Measurements from ENCODE around the gene CCR1. TPM values are rescaled to one million over a fixed set of nuclear protein-coding genes. Genes with fewer than 3 reads are reported as not detected.

Gene CCR1
- total RNA-seq, 1 experiment from 2014 or later = not detected

GRCh38 chr3:46228260-46229242 is 20.4 kb upstream of the CCR1 start:
- H3K27me3 ChIP-seq (replicated peaks; ENCODE audit: insufficient read depth, low read depth, low read length, poor library complexity) = no peaks in the 10 kb centered on the region
- no peak overlapping the region for H3K27ac ChIP-seq (ENCODE audit: low read depth, low read length, poor library complexity, severe bottlenecking)
- ChIA-PET POLR2A (ENCODE audit: low non-redundant PET) (no interaction called here), CTCF (no interaction called here)
- H3K4me3 ChIP-seq (ENCODE audit: low read depth, low read length, poor library complexity, severe bottlenecking) = no peak overlapping the region
- no peaks in the 10 kb centered on the region for H3K36me3 ChIP-seq (ENCODE audit: insufficient read depth, low read length, poor library complexity, severe bottlenecking)
- H3K9me3 ChIP-seq (ENCODE audit: low read depth, low read length, poor library complexity, severe bottlenecking) = no peaks in the 10 kb centered on the region
- H3K4me1 ChIP-seq (ENCODE audit: insufficient read depth, low read length, poor library complexity, severe bottlenecking) = no peaks in the 10 kb centered on the region
- no peak for DNase-seq (ENCODE audit: low spot score)
- intact Hi-C loops (cut with micrococcal nuclease; ENCODE audit: unreplicated experiment) = no loop called here
- BruUV-seq (replicated peaks) = no TSS peak
- TF ChIP-seq EZH2 (IDR thresholded peaks at IDR 0.05; ENCODE audit: borderline replicate concordance, low read depth, low read length, poor library complexity, severe bottlenecking) (no peak), CTCF (conservative IDR thresholded peaks at IDR 0.05; ENCODE audit: low read depth, low read length) (no peak)

DNA sequence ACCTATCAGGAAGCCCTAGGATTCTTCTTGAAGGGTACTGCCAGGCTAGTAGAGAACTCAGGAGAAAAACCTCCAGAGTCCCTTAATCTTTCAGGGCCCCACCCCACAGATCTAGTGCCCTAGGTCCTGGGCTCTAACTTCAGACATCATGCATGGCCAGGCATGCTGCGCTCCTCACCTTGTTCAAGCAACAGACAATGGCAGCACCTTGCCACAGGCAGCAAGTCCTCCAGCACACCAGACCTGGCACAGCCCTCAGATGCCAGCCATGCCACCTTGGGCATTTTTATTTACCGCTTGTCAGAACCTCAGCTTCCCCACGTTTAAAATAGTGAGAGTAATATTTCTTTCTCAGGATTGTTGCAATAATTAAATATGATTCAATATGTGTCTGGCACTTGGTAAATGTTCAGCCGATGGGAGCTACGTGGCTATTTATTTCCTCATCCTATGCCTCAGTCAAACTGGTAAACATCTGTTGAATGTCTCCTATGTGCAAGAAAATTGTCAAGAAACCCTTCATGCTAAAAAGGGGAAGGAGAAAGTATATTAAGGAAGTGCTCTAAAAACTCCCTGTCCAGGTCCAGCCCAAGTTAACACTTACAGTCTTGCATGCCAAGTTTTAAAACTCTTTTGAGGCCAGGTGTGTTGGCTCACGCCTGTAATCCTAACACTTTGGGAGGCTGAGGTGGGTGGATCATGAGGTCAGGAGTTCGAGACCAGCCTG is 14.5 kb upstream of the CCR1 start:
- Histone ChIP-seq H3K9me3 (ENCODE audit: low read depth, low read length, poor library complexity, severe bottlenecking) (no peaks in the 10 kb centered on the region), H3K36me3 (ENCODE audit: insufficient read depth, low read length, poor library complexity, severe bottlenecking) (no peaks in the 10 kb centered on the region), H3K4me3 (ENCODE audit: low read depth, low read length, poor library complexity, severe bottlenecking) (no peak overlapping the region), H3K27me3 (replicated peaks; ENCODE audit: insufficient read depth, low read depth, low read length, poor library complexity) (no peaks in the 10 kb centered on the region), H3K27ac (ENCODE audit: low read depth, low read length, poor library complexity, severe bottlenecking) (no peak overlapping the region), H3K4me1 (ENCODE audit: insufficient read depth, low read length, poor library complexity, severe bottlenecking) (no peaks in the 10 kb centered on the region)
- intact Hi-C loops (cut with micrococcal nuclease; ENCODE audit: unreplicated experiment) = no loop called here
- no peak for DNase-seq (ENCODE audit: low spot score)
- ChIA-PET CTCF (no interaction called here), POLR2A (ENCODE audit: low non-redundant PET) (no interaction called here)
- TF ChIP-seq CTCF (conservative IDR thresholded peaks at IDR 0.05; ENCODE audit: low read depth, low read length) (no peak), EZH2 (IDR thresholded peaks at IDR 0.05; ENCODE audit: borderline replicate concordance, low read depth, low read length, poor library complexity, severe bottlenecking) (no peak)
- no TSS peak for BruUV-seq (replicated peaks)

DNA sequence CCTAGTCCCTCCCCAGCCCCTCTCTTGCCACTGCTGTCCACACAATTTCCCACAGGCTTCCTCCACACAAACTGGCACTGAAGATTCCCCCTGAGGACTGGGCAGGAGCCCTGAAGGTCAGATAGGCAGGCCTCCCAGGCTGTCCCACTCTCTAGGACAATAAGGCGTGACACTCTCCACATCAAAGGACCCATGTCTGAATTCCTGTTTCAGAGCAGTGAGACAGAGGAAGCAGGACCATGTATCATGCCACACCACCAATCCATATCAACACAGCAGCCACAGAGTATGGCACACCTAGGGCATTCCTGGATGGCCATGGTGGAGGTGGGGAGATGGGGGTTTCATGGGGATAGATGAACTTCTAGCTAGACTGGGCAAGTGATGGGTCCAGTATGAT is 13.8 kb upstream of the CCR1 start:
- Histone ChIP-seq H3K27me3 (replicated peaks; ENCODE audit: insufficient read depth, low read depth, low read length, poor library complexity) (no peaks in the 10 kb centered on the region), H3K27ac (ENCODE audit: low read depth, low read length, poor library complexity, severe bottlenecking) (no peak overlapping the region), H3K4me3 (ENCODE audit: low read depth, low read length, poor library complexity, severe bottlenecking) (no peak overlapping the region), H3K4me1 (ENCODE audit: insufficient read depth, low read length, poor library complexity, severe bottlenecking) (no peaks in the 10 kb centered on the region), H3K9me3 (ENCODE audit: low read depth, low read length, poor library complexity, severe bottlenecking) (no peaks in the 10 kb centered on the region), H3K36me3 (ENCODE audit: insufficient read depth, low read length, poor library complexity, severe bottlenecking) (no peaks in the 10 kb centered on the region)
- no peak for TF ChIP-seq EZH2 (IDR thresholded peaks at IDR 0.05; ENCODE audit: borderline replicate concordance, low read depth, low read length, poor library complexity, severe bottlenecking)
- TF ChIP-seq CTCF (conservative IDR thresholded peaks at IDR 0.05; ENCODE audit: low read depth, low read length) = no peak
- no TSS peak for BruUV-seq (replicated peaks)
- ChIA-PET CTCF (no interaction called here), POLR2A (ENCODE audit: low non-redundant PET) (no interaction called here)
- no peak for DNase-seq (ENCODE audit: low spot score)
- intact Hi-C loops (cut with micrococcal nuclease; ENCODE audit: unreplicated experiment) = no loop called here
